HuH-7.5 (cell line): ENCODE results near the gene SRSF7.
"Not testable (repeated sequence)": the region's sequence is repeated elsewhere in the genome, so short reads cannot be mapped to it uniquely, and the experiment has no call there.

Source experiments
- DNase-seq: peaks from one replicate; pipeline ENCODE4 v3.0.0; 2011; ENCODE audit warnings: low spot score

SRSF7 gene

GRCh38 chr2:38754049-38754448 is 2.9 kb upstream of the SRSF7 start:
- DNase-seq = no peak

DNA sequence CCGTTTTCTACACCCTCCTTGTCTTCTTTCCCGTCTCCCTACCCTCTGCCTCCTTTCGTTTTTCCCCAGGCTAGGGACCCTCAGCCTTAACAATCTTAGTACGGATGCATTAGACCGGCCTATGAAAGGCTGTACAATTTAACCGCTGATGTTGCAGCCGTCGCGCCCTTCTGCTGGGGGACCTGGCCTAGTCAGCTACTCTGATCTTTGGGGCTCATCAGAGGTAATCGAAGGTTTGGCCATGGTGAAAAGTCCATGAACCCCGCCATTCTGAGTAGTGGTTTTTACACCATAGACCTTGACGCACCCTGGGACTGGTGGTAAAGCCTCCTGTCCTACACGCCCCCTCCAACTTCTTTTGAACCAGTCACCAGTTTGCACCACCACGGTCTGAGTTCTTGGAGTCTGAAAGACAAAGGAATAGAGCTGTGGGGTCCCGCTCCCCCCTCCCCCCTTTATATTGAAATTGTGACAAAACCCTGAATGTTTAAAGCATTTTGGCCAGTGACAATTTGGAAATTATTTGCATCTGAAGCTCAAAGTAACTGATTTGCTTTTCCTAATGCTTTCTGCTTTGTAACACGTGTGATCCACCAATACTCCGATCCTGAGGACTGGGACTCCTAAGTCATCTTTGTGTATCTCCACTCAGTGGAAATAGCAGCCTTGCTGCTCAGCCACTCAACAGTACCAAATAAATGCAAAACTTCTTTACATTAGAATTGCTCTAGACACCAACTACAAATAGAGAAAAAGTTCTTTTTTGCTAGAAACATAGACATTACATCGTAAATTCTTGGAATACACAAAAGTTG is 642 bp upstream of the SRSF7 start:
- DNase-seq = peak; percentile 46

- DNase-seq = peak; percentile 49
These were observed 910 bp downstream of the SRSF7 start for GRCh38 chr2:38750011-38750890.

DNA sequence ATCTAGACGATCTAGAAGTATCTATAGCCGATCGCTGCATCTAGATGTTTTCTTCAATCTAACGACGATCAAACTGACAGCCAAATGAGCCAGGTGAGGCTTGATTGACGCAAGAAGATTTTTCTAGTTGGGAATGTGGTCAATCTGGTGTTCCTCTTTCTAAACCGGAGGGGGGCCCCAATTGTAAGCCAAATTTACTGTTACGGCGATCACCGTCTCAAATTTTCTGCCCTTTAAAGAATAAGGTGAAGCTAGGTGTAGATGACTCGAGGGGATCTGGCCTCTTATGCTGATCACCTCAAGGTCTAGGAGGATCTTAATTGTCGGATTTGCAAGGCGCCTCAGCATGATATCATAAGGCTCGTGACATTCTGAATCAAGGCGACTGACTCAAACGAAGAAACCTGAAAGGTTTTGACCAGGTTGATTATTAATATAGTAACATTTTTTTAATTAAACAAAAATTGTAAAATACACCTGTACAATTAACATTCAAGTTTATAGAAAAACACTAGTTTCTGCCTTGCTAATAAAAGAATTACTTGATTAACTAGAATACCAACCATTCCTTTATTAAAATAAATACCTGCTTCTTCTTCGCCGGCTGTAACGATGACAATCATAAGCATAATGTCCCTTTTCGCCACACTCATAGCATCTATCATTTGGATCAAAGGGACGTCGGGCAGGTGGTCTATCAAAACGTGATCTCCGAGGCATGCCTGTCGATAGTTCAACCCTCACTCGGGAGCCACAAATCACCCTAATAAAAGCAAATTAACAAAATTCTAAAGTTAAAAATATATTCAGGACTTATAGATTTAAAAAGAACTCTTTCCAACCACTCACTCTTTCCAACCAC is 2.0 kb downstream of the SRSF7 start:
- DNase-seq = no peak

GRCh38 chr2:38748391-38748790 is 2.8 kb downstream of the SRSF7 start:
- DNase-seq = no peak

- DNase-seq = no peak
These were observed 3.3 kb downstream of the SRSF7 start for GRCh38 chr2:38747819-38748218.

GRCh38 chr2:38747007-38747424 is 4.1 kb downstream of the SRSF7 start:
- DNase-seq = no peak

- DNase-seq = no peak
These were observed 5.9 kb downstream of the SRSF7 start for GRCh38 chr2:38745267-38745666.

DNA sequence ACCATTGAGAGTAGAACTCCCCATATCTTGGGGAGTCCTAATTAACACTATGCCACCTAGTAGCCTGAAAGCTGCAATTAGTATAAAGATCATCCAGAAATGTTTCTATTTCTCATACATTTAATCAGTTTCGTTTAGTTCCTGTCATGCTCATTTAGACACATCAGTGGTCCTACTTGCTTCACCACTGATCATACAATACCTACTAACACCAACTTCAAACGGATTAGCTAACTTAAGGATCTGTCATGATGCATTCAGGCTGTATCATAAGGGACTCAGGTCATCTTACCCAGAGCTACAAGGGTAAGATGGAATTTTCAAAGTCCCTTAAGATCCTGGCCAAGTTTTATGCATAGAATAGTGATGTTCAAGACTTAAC is 6.8 kb downstream of the SRSF7 start:
- DNase-seq = no peak

DNA sequence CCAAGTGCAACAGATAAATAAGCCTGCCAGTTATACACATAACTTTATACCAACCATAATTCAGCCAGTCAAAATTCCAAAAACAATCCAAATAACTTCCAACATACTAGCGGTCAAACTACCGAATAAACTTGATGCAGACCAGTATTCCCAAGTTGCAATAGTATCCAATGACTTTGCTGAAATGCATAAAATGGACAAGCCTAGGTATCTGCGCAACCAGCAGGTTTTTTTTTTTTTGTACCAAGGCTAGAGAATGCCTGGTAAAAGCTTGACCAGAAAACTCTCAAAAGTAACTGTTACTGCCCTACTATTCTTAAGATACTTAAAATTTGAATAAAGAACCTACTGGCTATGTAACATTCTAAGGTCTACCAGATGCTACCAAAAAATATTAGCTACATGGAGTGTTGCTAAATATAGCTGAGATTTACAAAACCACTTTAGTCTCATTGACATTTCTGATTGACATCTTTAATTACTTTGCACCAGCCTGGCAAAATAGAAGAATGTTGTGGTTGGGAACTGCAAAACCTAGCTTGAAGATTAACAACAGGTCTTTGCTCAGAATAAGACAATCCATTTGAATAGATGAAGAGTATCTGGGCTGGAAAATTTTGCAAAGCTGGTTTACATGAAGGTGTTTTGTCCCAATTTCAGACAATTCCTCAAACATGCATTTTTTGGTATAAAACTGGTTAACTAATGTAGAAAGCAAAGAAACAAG is 7.3 kb downstream of the SRSF7 start:
- no peak for DNase-seq

DNA sequence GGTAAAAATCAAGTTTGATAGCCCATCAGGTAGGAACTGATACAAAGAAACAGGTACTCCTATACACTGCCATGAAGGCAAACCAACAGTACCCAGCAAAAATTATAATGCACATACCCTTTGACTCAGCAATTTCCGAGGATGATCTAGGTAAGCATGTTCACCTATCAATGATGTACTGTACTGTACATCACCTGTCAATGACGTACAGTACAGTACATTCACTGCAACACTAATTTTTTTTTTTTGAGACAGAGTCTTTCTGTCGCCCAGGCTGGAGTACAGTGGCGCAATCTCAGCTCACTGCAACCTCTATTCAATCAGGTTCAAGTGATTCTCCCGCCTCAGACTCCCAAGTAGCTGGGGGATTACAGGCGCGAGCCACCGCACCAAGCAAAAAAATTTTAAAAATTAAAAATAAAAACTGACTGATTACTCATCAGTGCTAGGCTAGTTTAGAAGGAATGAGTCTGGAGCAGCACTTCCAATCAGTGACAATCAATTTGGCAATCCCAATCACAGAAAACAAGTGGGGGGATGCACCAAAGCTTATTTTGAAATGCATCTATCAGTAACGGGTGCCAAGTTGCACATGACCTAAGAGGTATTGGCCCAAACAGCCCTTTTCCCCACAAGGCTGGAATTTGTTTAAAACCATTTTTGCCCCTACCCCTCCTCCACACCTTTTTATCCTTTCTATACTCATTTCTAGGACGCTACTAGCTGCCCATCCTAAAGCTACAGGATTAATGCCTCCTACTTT is 8.2 kb downstream of the SRSF7 start:
- DNase-seq = no peak

DNA sequence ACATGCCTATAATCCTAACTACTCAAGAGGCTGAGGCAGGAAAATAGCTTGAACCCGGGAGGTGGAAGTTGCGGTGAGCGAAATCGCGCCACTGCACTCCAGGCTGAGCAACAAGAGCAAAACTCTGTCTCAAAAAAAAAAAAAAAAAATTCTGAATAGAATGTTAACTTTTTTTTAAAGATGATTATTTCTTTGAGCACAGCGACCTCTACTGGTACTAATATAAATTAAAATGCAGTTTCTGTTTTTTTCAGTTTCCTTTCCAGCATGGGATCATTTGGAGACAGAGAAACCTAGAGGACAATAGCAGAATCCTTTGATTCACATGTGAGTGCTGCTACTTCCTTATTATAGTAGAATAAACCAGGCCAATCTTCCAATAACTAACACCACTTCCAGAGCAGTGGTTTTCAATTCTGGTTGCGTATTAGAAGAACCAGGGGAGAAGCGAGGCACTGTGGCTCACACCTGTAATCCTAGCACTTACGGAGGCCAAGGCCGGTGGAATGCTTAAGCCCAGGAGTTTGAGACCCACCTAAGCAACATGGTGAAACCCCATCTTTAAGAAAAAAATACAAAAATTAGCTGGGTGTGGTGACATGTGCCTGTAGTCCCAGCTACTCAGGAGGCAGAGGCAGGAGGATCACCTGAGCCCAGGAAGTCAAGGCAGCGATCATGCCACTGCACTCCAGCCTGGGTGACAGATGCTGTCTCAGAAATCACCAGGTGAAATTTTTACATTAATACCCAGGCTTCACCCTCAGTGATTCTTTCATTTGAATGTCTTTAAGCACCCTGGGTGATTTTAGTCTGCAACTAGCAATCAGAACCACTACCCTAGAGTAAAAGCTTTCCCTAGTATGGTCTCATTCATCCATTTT is 10.1 kb downstream of the SRSF7 start:
- no peak for DNase-seq

DNA sequence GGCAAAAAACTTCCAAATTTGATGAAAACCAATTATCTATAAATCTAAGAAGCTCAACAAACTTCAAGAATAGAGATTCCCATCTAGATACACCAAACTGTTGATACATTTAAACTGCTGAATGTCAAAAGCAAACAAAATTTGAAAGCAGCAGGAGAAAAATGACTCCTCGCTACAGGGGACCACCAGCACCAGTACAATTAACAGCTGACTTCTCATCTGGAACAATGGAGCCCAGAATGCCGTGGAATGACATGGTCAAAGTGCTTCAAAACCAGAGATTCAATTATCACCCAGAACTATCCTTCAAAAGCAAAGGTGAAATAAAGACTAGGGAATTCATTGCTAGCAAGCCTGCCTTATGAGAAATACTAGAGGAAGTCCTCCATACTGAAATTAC is 11.6 kb downstream of the SRSF7 start:
- DNase-seq = no peak

DNA sequence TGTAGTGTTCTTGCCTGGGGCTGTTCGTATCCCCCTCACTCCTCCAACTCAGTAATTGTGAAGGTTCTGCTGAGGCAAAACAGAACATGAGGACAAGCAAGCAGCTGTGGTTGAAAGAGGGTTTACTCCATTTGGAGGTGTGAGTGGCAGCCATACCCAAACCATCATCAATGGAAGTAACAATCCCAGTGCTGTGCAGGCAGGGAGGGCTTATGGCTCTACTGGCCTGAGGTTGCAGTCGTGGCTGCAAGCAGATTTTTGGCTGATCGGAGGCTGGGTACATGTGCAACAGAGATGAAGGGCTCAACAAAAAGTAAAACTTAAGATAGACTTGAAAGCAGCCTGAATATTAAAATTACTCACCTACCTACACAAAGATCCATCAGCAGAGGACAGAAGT is 13.2 kb downstream of the SRSF7 start:
- DNase-seq = no peak

- DNase-seq = not testable (repeated sequence)
These were observed 14.0 kb downstream of the SRSF7 start for GRCh38 chr2:38737000-38737698.

- DNase-seq = no peak
These were observed 15.2 kb downstream of the SRSF7 start for GRCh38 chr2:38735999-38736320.

DNA sequence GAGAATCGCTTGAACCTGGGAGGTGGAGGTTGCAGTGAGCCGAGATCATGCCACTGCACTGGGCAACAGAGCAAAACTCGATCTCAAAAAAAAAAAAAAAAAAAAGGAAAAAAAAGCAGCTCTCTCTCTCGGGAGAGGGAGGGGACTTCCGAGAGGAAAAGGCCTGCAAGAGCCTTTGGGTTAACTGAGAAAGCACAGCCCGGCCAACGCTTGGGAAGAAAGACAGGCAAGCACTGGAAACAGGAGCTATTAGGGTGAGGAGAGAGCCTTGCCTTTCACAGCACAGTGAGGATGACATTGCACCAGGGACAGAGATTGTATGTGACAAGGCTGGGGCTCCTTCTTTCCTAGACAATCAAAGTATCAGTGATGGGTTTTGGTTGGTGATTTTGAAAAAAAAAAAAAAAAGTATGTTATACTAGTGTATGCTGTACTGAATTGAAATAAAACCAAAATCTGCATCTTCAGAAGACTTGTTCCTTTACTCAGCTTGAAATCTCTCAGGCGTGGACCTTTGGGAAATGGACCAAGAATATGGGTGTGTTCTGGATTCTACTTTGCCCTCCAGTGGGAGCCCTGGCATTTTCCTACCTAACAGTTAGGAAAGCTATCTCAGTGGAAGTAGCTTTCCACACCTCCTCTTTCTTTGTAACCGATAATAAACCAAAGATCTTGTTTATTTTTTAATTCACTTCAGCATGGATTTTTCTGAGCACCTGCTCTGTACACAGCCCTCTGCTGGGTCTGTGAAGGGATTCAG is 16.7 kb downstream of the SRSF7 start:
- no peak for DNase-seq

GRCh38 chr2:38733300-38733971 is 17.7 kb downstream of the SRSF7 start:
- no peak for DNase-seq
